Activated CD8-positive, alpha-beta memory T cell treated with anti-CD3 and anti-CD28 coated beads for 36 hours (primary cell): ENCODE measurements around the gene UNC13A. TPM values are rescaled to one million over a fixed set of nuclear protein-coding genes. Genes with fewer than 3 reads are reported as not detected.
"Not testable (repeated sequence)": the region's sequence is repeated elsewhere in the genome, so short reads cannot be mapped to it uniquely, and the experiment has no call there.

Experiments
- CTCF ChIA-PET: fragments of 350-600 bp; sonication (Branson Sonifier 250); formaldehyde crosslinking; loops from one replicate; lab custom pipeline; 2021; ENCODE audit warnings: antibody characterized with exemption; lab: Charles Lee
- POLR2A ChIA-PET: fragments of 350-600 bp; sonication (Branson Sonifier 250); formaldehyde crosslinking; loops from one replicate; lab custom pipeline; 2021; ENCODE audit warnings: antibody characterized with exemption; lab: Charles Lee
- total RNA-seq, 2 experiments: library from RNA; stranded (reverse); gene quantifications; one replicate each; pipeline ENCODE4 v1.2.3, GENCODE V29; 2021

UNC13A gene
- total RNA-seq, 2 experiments from 2014 or later = 0.02 TPM; not detected in 1

- CTCF ChIA-PET = no interaction called here
Observed at GRCh38 chr19:17599780-17600179, 88.4 kb downstream of the UNC13A start.

GRCh38 chr19:17598953-17599352 lies 89.2 kb downstream of the UNC13A start:
- ChIA-PET POLR2A (no interaction called here), CTCF (no interaction called here)

More at GRCh38 chr19:17599780-17600179, 88.4 kb downstream of the UNC13A start:
- POLR2A ChIA-PET = no interaction called here

GRCh38 chr19:17598063-17598462 lies 90.1 kb downstream of the UNC13A start:
- CTCF ChIA-PET = not testable (repeated sequence)
- POLR2A ChIA-PET = interaction anchor here (0.7 kb wide), 1 partner anchor 11 kb away, joined by 3 read pairs; no protein-coding TSS in a partner anchor

GRCh38 chr19:17594296-17594695 lies 93.9 kb downstream of the UNC13A start:
- CTCF ChIA-PET, POLR2A ChIA-PET: not testable (repeated sequence)

GRCh38 chr19:17590866-17591265 lies 97.3 kb downstream of the UNC13A start:
- ChIA-PET CTCF (interaction anchor here (0.7 kb wide), 1 partner anchor 94 kb away, joined by 3 read pairs; no protein-coding TSS in a partner anchor), POLR2A (interaction anchor here (0.6 kb wide), 1 partner anchor 14 kb away, joined by 3 read pairs; no protein-coding TSS in a partner anchor)

- CTCF ChIA-PET, POLR2A ChIA-PET: not testable (repeated sequence)
Observed at GRCh38 chr19:17585395-17585794, 102.8 kb downstream of the UNC13A start.

- CTCF ChIA-PET = no interaction called here
- POLR2A ChIA-PET = no interaction called here
Observed at GRCh38 chr19:17584132-17584531, 104.0 kb downstream of the UNC13A start.

GRCh38 chr19:17582613-17583012 lies 105.5 kb downstream of the UNC13A start:
- ChIA-PET POLR2A (interaction anchor here (1.0 kb wide), 1 partner anchor 23 kb away, joined by 3 read pairs; no protein-coding TSS in a partner anchor), CTCF (interaction anchor here (1.1 kb wide), 1 partner anchor 9 kb away, joined by 3 read pairs; no protein-coding TSS in a partner anchor)

- ChIA-PET POLR2A (no interaction called here), CTCF (interaction anchor here (0.6 kb wide), 1 partner anchor 190 kb away, joined by 3 read pairs; no protein-coding TSS in a partner anchor)
Observed at GRCh38 chr19:17581211-17581874, 106.8 kb downstream of the UNC13A start.

GRCh38 chr19:17580470-17581144 lies 107.5 kb downstream of the UNC13A start:
- CTCF ChIA-PET = interaction anchor here (0.6 kb wide), 1 partner anchor 189 kb away, joined by 3 read pairs; no protein-coding TSS in a partner anchor
- POLR2A ChIA-PET = no interaction called here

GRCh38 chr19:17579661-17580244 lies 108.4 kb downstream of the UNC13A start:
- CTCF ChIA-PET = no interaction called here
- POLR2A ChIA-PET = no interaction called here

GRCh38 chr19:17577457-17578097 lies 110.6 kb downstream of the UNC13A start:
- ChIA-PET CTCF (interaction anchor here (0.8 kb wide), 1 partner anchor 112 kb away, joined by 3 read pairs; no protein-coding TSS in a partner anchor), POLR2A (no interaction called here)

- POLR2A ChIA-PET = interaction anchor here (0.6 kb wide), 1 partner anchor 14 kb away, joined by 3 read pairs; no protein-coding TSS in a partner anchor
- CTCF ChIA-PET = interaction anchor here (0.5 to 0.8 kb wide), 3 partner anchors 31 to 276 kb away, joined by 3 to 7 read pairs (median 3); no protein-coding TSS in a partner anchor
Observed at GRCh38 chr19:17576758-17577456, 111.2 kb downstream of the UNC13A start.

- ChIA-PET CTCF (interaction anchor here (0.5 to 0.8 kb wide), 3 partner anchors 32 to 277 kb away, joined by 3 to 7 read pairs (median 3); no protein-coding TSS in a partner anchor), POLR2A (interaction anchor here (0.6 to 0.7 kb wide), 4 partner anchors 14 to 288 kb away, joined by 3 to 5 read pairs (median 4); no protein-coding TSS in a partner anchor)
Observed at GRCh38 chr19:17575871-17576757, 112.0 kb downstream of the UNC13A start.

GRCh38 chr19:17572638-17573037 lies 115.5 kb downstream of the UNC13A start:
- ChIA-PET POLR2A (no interaction called here), CTCF (interaction anchor here (1.0 kb wide), 1 partner anchor 33 kb away, joined by 4 read pairs; no protein-coding TSS in a partner anchor)

- CTCF ChIA-PET = no interaction called here
- POLR2A ChIA-PET = no interaction called here
Observed at GRCh38 chr19:17570791-17571190, 117.4 kb downstream of the UNC13A start.

- POLR2A ChIA-PET, CTCF ChIA-PET: not testable (repeated sequence)
Observed at GRCh38 chr19:17570291-17570690, 117.9 kb downstream of the UNC13A start.
